GM19452 (cell line): ENCODE measurements around the gene KCNH2.

Experiments used
- ATAC-seq: cut with Tn5 transposase; IDR thresholded peaks from one replicate; pipeline ENCODE4 v1.9.1; 2021; ENCODE audit not compliant: unreplicated experiment

Gene KCNH2

GRCh38 chr7:150976529-150977381 lies 1.4 kb downstream of the KCNH2 start:
- ATAC-seq = no peak

DNA sequence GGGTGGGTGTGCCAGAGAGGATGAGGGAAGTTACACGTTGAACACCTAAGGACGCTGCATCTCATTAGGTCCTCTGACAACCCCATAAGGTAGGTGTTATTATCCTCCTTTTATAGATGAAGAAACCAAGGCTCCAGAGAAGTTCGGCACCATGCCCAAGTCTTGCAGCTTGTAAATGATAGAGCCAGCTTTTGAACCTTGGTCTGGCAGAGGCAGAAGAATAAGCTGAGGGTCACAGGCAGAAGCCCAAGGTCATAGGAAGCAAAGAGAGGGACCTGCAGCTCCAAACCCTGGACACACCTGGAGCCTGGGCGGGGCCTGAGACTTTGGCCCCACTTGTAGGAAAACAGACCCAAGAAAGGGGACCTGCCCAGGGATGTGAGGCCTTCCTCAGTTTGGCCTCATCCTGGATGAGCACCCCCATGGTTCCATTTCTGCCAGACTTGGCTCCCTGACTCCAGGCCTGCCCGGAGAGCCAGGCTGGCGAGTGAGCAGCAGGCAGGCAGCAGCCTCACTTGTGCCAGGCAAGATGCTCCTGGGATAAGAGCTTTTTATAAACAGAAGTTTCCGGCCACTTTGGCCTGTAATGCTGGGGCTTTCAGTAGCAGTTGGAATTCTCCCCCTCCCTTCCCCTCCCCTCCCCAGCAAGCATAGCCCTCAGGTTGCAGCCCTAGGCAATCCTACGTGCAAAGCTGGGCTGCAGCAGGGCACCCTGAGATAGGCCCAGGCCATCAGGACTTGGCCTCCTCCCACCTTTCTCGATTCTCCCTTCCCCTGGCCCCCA lies 2.4 kb downstream of the KCNH2 start:
- ATAC-seq = no peak

DNA sequence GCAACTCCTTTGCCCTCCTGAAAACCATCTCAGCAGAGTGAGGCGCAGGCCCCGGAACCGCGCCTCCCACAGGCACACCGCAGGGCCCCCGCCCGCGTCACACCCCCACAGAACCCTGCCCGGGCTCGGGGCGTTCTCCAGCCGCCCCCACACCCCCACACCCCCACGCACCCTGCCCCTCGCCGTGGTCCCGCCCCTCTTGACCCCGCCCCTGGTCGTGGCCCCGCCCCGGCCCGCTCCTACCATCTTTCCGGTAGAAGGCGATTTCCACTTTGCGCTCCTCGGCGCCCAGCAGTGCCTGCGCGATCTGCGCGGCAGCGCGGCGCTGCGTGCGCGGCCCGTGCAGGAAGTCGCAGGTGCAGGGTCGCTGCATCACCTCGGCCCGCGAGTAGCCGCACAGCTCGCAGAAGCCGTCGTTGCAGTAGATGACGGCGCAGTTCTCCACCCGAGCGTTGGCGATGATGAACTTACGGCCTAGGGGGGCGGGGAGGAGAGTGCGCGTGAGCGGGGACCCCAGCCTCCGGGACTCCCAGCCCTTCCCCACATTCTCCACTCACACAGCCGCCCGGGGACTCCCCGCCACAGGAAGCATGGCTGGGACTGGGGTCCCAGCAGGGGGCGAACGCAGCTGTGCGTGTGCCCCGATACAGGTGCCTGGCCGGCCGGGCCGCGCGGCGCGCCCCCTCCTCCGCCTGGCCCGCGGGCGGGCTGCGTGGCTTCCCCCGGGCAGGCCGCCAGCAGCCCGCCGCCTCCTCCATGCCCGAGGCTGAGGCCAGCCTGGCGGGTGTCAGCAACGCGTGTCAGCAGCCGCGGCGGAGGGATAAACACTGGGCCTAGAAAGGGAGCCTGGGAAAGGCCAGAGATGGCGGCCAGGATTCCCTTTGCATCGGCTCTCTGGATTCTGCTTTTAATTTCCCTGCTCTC lies 3.4 kb downstream of the KCNH2 start:
- ATAC-seq = peak; percentile 54

DNA sequence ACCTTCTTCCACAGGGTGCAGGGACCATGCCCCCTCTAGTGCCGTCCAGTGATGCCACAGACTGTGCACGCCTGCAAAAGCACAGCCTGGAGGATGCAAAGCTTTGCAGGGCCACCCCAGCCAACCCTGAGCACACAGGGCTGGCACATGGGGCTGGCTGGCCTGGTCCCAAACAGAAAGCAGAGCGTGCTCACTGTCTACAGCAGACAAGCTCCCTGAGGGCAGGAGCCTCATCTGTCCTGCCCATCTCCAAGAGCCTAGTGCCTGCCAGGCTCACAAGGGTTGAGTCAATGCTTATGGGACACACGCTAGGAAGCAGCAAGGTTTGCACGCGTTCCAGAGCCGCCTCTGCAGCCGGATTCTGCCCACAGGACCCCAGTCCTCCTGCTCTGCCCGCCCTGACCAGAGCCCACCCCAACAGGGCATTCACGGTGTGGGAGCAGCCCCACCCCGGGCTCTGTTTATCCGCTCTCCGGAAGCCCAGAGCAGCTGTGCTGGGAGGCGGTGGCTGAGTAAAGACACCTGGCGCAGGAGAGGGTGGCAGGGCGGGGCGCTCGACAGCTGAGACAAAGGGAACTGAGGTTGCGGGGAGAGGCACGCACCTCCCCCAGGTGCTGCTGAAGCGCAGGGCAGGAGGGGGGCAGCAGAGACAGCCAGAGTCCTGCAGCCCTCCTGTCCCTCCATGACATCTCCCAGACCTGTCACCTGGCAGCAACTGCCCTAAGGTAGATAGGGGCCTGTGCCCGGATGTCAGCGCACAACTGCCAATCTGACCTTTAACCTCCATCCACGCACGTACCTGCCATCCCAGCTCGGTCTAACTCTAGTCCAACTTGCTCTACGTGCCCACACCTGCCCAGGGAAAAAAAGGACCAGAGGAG lies 4.3 kb downstream of the KCNH2 start:
- no peak for ATAC-seq

DNA sequence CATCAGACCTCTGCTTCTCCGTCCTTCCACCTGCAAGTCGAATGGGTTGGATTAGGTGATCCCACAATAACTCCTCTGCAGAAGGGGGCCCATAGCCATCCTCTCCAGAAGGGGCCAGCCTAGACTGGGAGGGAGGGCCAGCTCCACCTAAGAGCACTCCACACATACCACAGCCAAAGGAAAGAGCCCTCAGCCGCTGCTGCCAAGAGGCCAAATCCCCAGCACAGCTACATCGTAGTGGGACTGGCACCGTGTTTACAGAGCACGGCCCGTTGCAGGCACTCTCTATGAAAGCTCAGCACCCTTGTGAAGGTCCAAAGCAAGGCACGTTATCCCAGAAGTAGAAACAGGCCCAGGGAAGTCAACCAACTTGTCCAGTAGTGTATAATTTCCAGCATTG lies 5.4 kb downstream of the KCNH2 start:
- ATAC-seq = no peak

DNA sequence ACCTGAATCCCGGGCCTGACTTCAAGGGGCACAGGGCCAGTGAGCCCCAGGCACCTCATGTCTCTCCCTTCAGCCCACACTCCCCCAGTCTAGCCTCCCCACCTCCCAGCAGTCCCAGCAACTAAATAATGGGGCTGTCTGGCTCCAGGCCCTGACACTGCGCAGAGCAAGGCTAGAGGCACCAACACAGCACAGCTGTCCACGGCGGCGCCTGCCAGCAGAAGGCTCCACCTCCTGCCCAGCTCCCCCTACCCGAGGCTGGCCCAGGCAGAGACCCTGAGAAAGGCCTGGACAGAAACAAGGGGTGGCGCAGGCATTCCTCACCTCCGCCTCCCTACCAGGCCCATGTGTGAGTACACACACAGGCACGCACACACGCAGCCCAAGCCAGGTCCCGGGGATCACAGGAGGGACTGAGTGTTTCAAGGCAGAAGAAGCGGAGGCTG lies 6.1 kb downstream of the KCNH2 start:
- ATAC-seq = no peak

DNA sequence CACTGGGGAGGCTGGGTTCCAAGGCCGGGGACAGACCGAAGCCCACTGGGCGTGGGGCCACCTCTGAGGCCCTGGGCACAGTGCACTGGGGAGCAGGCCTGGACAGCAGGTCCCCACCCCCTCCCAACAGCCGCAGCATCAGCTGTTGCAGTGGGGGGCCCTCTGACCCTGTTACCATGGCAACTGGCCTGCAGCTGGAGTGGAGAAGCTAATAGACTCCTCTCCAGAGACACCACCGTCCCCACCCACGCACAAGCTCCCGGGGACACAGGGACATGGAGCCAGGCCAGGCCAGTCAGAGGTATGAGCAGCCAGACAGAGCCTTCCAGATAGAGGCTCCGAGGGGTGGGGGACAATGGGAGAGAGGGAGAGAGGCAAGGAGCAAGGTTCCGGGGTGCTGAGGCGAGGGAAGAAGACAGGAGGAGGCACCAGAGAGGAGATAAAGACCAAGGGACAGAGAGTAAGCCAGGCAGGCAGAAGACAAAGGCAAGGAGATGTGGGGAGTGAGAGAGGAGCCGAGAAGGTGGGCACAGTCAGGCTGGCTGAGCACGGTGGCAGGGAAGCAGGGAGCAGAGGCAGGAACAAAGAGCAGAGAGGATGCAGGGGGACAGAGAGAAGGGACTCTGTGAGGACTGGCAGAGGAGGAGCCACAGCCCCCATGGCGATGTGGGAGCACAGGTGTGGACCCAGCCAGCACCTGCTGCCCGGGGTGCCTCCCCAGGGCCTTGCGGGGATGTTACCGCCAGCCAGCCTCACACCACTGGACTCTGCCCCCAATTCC lies 6.7 kb downstream of the KCNH2 start:
- no peak for ATAC-seq

DNA sequence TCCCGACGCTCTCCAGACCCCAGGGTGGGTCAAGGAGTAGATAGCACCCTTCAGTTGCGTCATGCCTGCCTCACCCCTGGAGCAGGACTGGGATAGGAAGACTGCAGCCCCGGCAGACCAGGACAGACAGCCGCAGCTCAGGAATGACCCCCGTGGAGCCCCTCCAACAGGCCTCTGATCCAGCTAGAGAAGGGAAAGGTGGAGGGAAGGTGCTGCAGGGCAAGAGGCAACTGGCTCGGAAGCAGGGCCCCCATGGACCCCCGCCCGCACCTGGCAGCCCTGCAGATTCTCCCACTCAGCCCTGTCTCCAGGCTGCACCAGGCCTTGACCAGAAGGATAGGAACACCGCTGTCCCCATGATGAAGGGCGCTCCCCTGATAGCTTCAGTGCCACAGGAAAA lies 7.7 kb downstream of the KCNH2 start:
- ATAC-seq = no peak

DNA sequence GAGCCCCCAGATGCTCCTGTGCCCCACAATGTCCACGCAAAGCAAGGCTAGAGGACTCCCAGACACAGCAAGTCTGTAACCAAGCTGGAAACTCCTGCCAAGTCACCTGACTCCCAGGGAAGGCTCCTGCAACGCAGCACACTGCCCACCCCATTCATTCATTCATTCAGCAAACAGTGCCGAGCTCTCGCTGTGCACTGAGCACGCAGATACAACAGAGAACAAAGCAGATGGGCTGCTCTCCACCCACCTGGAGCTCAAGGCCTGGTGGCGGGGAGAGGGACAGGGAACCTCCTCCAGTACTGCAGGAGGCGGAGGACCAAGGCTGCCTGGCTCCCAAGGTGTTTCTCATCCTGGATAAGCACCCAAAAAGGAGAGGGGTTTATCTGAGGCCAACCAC lies 8.6 kb downstream of the KCNH2 start:
- ATAC-seq = no peak

GRCh38 chr7:150968734-150969372 lies 9.3 kb downstream of the KCNH2 start:
- no peak for ATAC-seq

GRCh38 chr7:150968056-150968733 lies 9.9 kb downstream of the KCNH2 start:
- ATAC-seq = no peak

GRCh38 chr7:150967349-150967748 lies 10.8 kb downstream of the KCNH2 start:
- no peak for ATAC-seq

DNA sequence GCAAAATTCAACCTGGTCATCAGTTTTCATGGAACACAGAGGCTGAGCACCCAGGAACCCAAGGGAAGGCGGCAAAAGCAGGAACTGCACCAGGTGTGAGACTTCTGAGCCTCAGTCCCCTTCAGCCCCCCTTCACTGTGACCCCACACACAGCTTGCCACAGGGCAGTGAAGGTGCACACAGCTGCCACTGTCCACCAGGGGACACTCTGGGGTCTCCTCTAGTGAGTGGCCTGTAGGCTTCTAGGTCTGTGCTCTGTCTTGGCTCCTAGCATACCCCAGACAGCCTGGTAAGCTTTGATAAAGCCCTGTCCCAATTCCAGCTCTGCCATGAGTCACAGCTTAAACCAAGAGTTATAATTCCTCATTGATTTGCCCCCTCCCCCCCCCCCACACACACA lies 12.1 kb downstream of the KCNH2 start:
- no peak for ATAC-seq

- no peak for ATAC-seq
Observed at GRCh38 chr7:150965273-150965830, 12.8 kb downstream of the KCNH2 start.

DNA sequence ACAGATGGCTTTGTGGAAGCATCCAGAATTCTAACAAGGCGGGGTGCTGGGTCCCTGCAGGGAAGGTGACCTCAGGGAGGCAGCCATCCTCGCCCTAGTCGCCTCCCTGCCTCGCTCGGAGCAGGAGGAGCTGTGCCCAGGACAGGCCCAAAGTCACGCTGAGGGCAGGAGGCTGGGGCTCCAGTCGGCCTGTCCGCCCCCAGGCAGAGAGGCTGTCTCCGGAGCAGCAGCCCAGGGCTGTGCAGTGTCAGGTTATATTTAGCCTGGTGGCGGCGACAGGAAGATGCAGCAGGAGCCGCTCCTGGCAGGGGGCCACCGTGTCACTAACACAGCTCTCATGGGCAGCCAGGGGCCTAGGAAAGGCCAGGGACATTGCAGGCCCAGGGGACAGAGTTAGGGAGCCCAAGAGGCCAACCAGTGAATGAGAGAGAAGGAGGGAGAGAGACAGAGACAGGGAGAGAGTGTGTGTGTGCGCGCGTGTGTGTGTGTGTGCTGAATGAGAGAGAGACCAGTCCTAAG lies 13.5 kb downstream of the KCNH2 start:
- no peak for ATAC-seq

- no peak for ATAC-seq
Observed at GRCh38 chr7:150963707-150964559, 14.2 kb downstream of the KCNH2 start.
